ENCODE results near the gene CDON.

DNA sequence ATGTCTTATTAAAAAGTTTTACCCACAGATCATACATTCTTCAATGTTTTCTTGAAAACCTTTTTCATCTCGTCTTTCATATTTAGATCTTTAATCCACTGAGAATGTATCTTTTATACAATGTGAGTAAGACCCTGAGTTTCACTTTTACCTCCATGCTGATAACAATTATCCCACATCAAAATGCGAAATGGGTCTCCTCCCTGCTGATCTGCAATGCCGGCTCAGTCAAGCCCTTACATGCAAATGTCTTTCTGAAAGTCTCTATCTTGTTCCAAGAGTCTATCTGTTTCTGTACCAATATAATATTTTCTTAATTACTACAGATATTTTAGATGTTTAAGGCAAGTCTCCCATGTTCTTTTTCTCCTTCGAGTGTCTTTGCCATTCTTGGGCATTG, 50.9 kb downstream of the CDON start:
- TF ChIP-seq, protein P1, sequence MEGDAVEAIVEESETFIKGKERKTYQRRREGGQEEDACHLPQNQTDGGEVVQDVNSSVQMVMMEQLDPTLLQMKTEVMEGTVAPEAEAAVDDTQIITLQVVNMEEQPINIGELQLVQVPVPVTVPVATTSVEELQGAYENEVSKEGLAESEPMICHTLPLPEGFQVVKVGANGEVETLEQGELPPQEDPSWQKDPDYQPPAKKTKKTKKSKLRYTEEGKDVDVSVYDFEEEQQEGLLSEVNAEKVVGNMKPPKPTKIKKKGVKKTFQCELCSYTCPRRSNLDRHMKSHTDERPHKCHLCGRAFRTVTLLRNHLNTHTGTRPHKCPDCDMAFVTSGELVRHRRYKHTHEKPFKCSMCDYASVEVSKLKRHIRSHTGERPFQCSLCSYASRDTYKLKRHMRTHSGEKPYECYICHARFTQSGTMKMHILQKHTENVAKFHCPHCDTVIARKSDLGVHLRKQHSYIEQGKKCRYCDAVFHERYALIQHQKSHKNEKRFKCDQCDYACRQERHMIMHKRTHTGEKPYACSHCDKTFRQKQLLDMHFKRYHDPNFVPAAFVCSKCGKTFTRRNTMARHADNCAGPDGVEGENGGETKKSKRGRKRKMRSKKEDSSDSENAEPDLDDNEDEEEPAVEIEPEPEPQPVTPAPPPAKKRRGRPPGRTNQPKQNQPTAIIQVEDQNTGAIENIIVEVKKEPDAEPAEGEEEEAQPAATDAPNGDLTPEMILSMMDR (conservative IDR thresholded peaks at IDR 0.05 in 1 of 2, IDR thresholded peaks at IDR 0.05 in 1 of 2; ENCODE audit: low read depth in 1 of 2, low read length in 2 of 2) = no peak
- TF ChIP-seq EZH2 (IDR thresholded peaks at IDR 0.05; ENCODE audit: low read length, missing control alignments) = no peak
